K562 (cell line): ENCODE results near the gene AGBL1. TPM values are rescaled to one million over a fixed set of nuclear protein-coding genes. Genes with fewer than 3 reads are reported as not detected.

Source experiments
- ATAC-seq: fragments of 200-7000 bp; cut with Tn5 transposase; 3 replicates; pipeline ENCODE4 v1.9.1; 2020; ENCODE audit warnings: moderate library complexity
- BruUV-seq: library from RNA; stranded (reverse); fragments of 400-500 nt; replicated peaks from 2 replicates; lab custom pipeline; 2021; lab: Mats Ljungman, UMichigan
- CTCF ChIA-PET: fragments of 300-600 bp; formaldehyde crosslinking; extraction: SDS; loops from one replicate; lab custom pipeline; 2021; ENCODE audit warnings: low intra/inter-chr PET ratio; lab: Yijun Ruan, JAX
- POLR2A ChIA-PET: fragments of 300-600, 350-650 bp; sonication (Branson Sonifier 250); formaldehyde crosslinking; extraction: SDS; loops from one replicate; lab custom pipeline; 2021; ENCODE audit warnings: antibody characterized with exemption, inconsistent platforms; lab: Yijun Ruan, JAX
- DNase-seq, 4 experiments: peaks; one replicate each; pipeline versions ENCODE4 v3.0.0 to v3.0.0-alpha.2; 2011 to 2018; ENCODE audit warnings: low spot score in 3 of 4, mixed read lengths in 3 of 4; ENCODE audit errors: extremely low read depth in 1 of 4
- FAIRE-seq: peaks from 2 replicates; lab custom pipeline; 2011; peaks lifted over from hg19 to GRCh38; lab: Jason Lieb, UNC
- H2AFZ ChIP-seq: 2 replicates; pipeline ENCODE4 v1.6.0; 2011; ENCODE audit warnings: low read depth, low read length, control low read depth, inconsistent platforms
- H3K27ac ChIP-seq: fragments of 200-600 bp; 3 replicates; pipeline ENCODE4 v1.8.0; 2011; ENCODE audit warnings: low read depth, mild to moderate bottlenecking, control low read depth, inconsistent platforms, low read length, moderate library complexity, mixed read lengths; ENCODE audit errors: extremely low read depth
- H3K27me3 ChIP-seq, 2 experiments: fragments of 300-600 bp in 1 of 2; 2 replicates in 1 of 2; 3 replicates in 1 of 2; pipeline versions ENCODE4 v1.6.0 to v1.8.0; 2011; ENCODE audit warnings: inconsistent platforms in 2 of 2, low read length in 2 of 2, mild to moderate bottlenecking in 1 of 2, mixed read lengths in 1 of 2, moderate library complexity in 1 of 2; ENCODE audit not compliant: control insufficient read depth in 2 of 2, insufficient read depth in 2 of 2
- H3K36me3 ChIP-seq: fragments of 300-600 bp; 3 replicates; pipeline ENCODE4 v1.8.0; 2011; ENCODE audit warnings: mild to moderate bottlenecking, low read length, inconsistent platforms; ENCODE audit not compliant: control insufficient read depth, insufficient read depth
- H3K4me1 ChIP-seq, 2 experiments: fragments of 200-600 bp in 1 of 2; replicated peaks in 1 of 2; 2 replicates in 1 of 2; 3 replicates in 1 of 2; pipeline versions ENCODE4 v1.5.1 to v1.8.0; 2011; ENCODE audit warnings: inconsistent platforms in 2 of 2, low read length in 2 of 2, mild to moderate bottlenecking in 1 of 2, mixed read lengths in 1 of 2, moderate library complexity in 1 of 2; ENCODE audit not compliant: control insufficient read depth in 2 of 2, insufficient read depth in 2 of 2
- H3K4me2 ChIP-seq: 2 replicates; pipeline ENCODE4 v1.6.1; 2011; ENCODE audit warnings: low read length, control low read depth, inconsistent platforms, mixed read lengths; ENCODE audit not compliant: insufficient read depth
- H3K4me3 ChIP-seq: fragments of 200-600 bp; sonication (generic), shearing (Covaris generic); 2 replicates; pipeline ENCODE4 v1.5.1; 2016; ENCODE audit warnings: control low read depth, inconsistent platforms
- H3K79me2 ChIP-seq: fragments of 200-600 bp; 3 replicates; pipeline ENCODE4 v1.8.0; 2011; ENCODE audit warnings: low read length, inconsistent platforms; ENCODE audit not compliant: control insufficient read depth, insufficient read depth
- H3K9ac ChIP-seq, 2 experiments: 2 replicates each; pipeline versions ENCODE4 v1.6.0 to v1.6.1; 2011; ENCODE audit warnings: low read depth in 2 of 2, low read length in 2 of 2, control low read depth in 1 of 2, inconsistent platforms in 1 of 2, mild to moderate bottlenecking in 1 of 2, mixed read lengths in 1 of 2; ENCODE audit not compliant: insufficient read depth in 1 of 2
- H3K9me1 ChIP-seq: one replicate; pipeline ENCODE4 v1.6.0; 2011; ENCODE audit warnings: inconsistent platforms, mild to moderate bottlenecking, low read length, moderate library complexity; ENCODE audit not compliant: control insufficient read depth, insufficient read depth
- H3K9me3 ChIP-seq: replicated peaks from 2 replicates; pipeline ENCODE4 v1.5.1; 2011; ENCODE audit warnings: low read depth, low read length, inconsistent platforms; ENCODE audit not compliant: control insufficient read depth, insufficient read depth
- H4K20me1 ChIP-seq: replicated peaks from 2 replicates; pipeline ENCODE4 v1.6.1; 2011; ENCODE audit warnings: low read length, inconsistent platforms, mixed read lengths; ENCODE audit not compliant: control insufficient read depth, insufficient read depth
- ARID1B ChIP-seq: fragments of 450-650 bp; IDR thresholded peaks from 2 replicates; pipeline ENCODE4 v1.6.1; 2016; ENCODE audit warnings: antibody characterized with exemption, mild to moderate bottlenecking, inconsistent platforms
- HDAC3 ChIP-seq: fragments of 450-650 bp; IDR thresholded peaks from 2 replicates; pipeline ENCODE4 v1.6.1; 2018; ENCODE audit warnings: borderline replicate concordance, mild to moderate bottlenecking, moderate library complexity; ENCODE audit not compliant: partially characterized antibody
- PML ChIP-seq: IDR thresholded peaks from 2 replicates; pipeline ENCODE4 v1.6.1; 2012; ENCODE audit warnings: low read length, inconsistent platforms
- ZNF24 ChIP-seq: fragments of 450-650 bp; IDR thresholded peaks from 2 replicates; pipeline ENCODE4 v1.6.1; 2016
- ZNF280B ChIP-seq: fragments of 250-450 bp; sonication (Bioruptor Pico); IDR thresholded peaks from 2 replicates; pipeline ENCODE4 v1.5.1; 2021; ENCODE audit warnings: mild to moderate bottlenecking
- ZNF384 ChIP-seq: IDR thresholded peaks from 2 replicates; pipeline ENCODE4 v1.6.1; 2012; ENCODE audit warnings: low read depth, low read length, improper control_type of control experiment
- WGBS: fragments of 100-300 bp; shearing (Covaris generic); methylation state at CpG from one replicate; pipeline ENCODE4 v1.1.6; 2016; ENCODE audit warnings: low coverage, mixed read lengths; ENCODE audit not compliant: insufficient coverage; ENCODE audit errors: missing lambda C conversion rate; 5-methylcytosine and 5-hydroxymethylcytosine counted together
- in situ Hi-C: fragments of 300-500 bp; cut with MboI; formaldehyde crosslinking; loops from 4 replicates; pipeline ENCODE4 v1.15.0; 2018; ENCODE audit warnings: inconsistent platforms, mixed read lengths
- intact Hi-C: fragments of 100-400 bp; cut with micrococcal nuclease; formaldehyde crosslinking; loops from 2 replicates; pipeline ENCODE4 v1.14.2; 2022
- polyA plus RNA-seq, 8 experiments: library from polyadenylated mRNA; depleted of rRNA in 4 of 8; stranded (reverse) in 5 of 8; unstranded in 3 of 8; fragments of >200 nt; fragmentation: Nextera tagmentation in 2 of 8; fragmentation: Illumina TruSeq in 1 of 8; extraction: Ambion mirVana in 2 of 8; extraction: Trizol in 1 of 8; gene quantifications; 2 replicates each; pipeline versions ENCODE4 v1.2.1 to v1.2.3, GENCODE V29; 2011 to 2014; ENCODE audit warnings: inconsistent platforms in 1 of 8, missing spikeins in 1 of 8
- total RNA-seq, 7 experiments: library from RNA; depleted of rRNA in 6 of 7; stranded (reverse); fragments of >200 nt in 6 of 7; fragmentation: Illumina TruSeq in 2 of 7; extraction: Trizol in 2 of 7; gene quantifications; 2 replicates each; pipeline versions ENCODE4 v1.2.1 to v1.2.3, GENCODE V29; 2011 to 2021; ENCODE audit warnings: low replicate concordance in 1 of 7
- TF ChIP-seq, protein P1 (sequence below): fragments of 250-450 bp; sonication (Bioruptor Pico); IDR thresholded peaks from 2 replicates; pipeline ENCODE4 v1.4.0; 2020; ENCODE audit warnings: mild to moderate bottlenecking, moderate library complexity

Gene AGBL1
- total and polyA plus RNA-seq, 9 of the 15 experiments (the other 6 are each of a cell fraction or from before 2014, with no cell fraction given): not detected

- CTCF ChIA-PET: no interaction called here
- no peak for ATAC-seq
Measured at GRCh38 chr15:86162172-86162591, 82.5 kb downstream of the AGBL1 start.

More at GRCh38 chr15:86162172-86162591, 82.5 kb downstream of the AGBL1 start:
- no peak overlapping the region for H3K4me2 ChIP-seq
- no peak for FAIRE-seq
- no peaks in the 10 kb centered on the region for H3K79me2 ChIP-seq
- in situ Hi-C loops (no loop called here), intact Hi-C loops (no loop called here)
- no peaks in the 10 kb centered on the region for H4K20me1 ChIP-seq
- H2AFZ ChIP-seq: no peak overlapping the region
- POLR2A ChIA-PET: no interaction called here
- no peak overlapping the region for H3K27ac ChIP-seq
- no peak overlapping the region for H3K4me3 ChIP-seq
- 0% methylated on average over 2 of the region's 2 CpGs for WGBS
- H3K27me3 ChIP-seq: no peaks in the 10 kb centered on the region
- no peak for TF ChIP-seq HDAC3
- no peak for TF ChIP-seq PML
- TF ChIP-seq ZNF24: no peak
- no peak for TF ChIP-seq ZNF384
- TF ChIP-seq, protein P1, sequence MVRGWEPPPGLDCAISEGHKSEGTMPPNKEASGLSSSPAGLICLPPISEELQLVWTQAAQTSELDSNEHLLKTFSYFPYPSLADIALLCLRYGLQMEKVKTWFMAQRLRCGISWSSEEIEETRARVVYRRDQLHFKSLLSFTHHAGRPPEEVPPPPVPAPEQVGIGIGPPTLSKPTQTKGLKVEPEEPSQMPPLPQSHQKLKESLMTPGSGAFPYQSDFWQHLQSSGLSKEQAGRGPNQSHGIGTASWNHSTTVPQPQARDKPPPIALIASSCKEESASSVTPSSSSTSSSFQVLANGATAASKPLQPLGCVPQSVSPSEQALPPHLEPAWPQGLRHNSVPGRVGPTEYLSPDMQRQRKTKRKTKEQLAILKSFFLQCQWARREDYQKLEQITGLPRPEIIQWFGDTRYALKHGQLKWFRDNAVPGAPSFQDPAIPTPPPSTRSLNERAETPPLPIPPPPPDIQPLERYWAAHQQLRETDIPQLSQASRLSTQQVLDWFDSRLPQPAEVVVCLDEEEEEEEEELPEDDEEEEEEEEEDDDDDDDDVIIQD: no peak
- TF ChIP-seq ARID1B: no peak
- no peak for TF ChIP-seq ZNF280B
- H3K9ac ChIP-seq: no peak overlapping the region
- H3K4me1 ChIP-seq: no peaks in the 10 kb centered on the region
- no peak for DNase-seq
- BruUV-seq: no TSS peak
- H3K9me1 ChIP-seq: no peaks in the 10 kb centered on the region
- no peaks in the 10 kb centered on the region for H3K36me3 ChIP-seq
- no peaks in the 10 kb centered on the region; the same call in 1 of the 2 replicates for H3K9me3 ChIP-seq
